NCI-H2196 (cell line): Measurements from ENCODE around the gene CCNA2.
A peak's percentile ranks its signal among the peaks of the same experiment; 100 is the strongest.

Source experiments
- DNase-seq: peaks from one replicate; lab custom pipeline; 2025; ENCODE audit not compliant: unreplicated experiment; lab: John Stamatoyannopoulos, UW

The CCNA2 gene

DNA sequence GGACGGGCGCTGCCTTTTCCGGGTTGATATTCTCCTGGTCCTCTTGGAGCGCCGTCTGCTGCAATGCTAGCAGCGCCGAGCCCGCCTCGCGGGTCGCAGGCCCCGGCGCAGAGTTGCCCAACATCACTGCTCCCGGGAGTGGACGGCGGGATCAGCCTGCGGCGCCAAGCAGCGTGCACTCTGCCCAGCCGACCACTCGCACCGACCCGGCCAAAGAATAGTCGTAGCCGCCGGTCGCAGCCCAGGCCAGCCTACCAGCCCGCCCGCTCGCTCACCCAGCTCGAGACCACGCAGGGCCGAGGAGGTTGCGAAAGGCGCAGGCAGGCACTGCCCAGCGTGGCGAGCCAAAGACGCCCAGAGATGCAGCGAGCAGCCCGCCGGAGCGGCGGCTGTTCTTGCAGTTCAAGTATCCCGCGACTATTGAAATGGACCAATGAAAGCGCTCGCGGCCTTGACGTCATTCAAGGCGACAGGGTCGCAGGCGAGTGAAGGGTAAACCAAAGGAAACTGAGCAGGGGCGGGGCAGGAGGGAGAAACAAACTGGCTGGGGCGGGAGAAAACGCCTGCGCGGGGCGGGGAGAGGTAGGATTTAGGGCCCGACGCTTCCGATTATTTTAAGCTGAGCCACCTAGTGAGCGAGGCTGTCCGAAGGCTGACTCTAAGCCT, at the start of gene CCNA2:
Gene CCNA2, minus strand, starts transcription at position 379 of the 666 bp plus-strand sequence. Its CDS starts 255 bp downstream, at position 124.
- DNase-seq = peak; percentile 85

DNA sequence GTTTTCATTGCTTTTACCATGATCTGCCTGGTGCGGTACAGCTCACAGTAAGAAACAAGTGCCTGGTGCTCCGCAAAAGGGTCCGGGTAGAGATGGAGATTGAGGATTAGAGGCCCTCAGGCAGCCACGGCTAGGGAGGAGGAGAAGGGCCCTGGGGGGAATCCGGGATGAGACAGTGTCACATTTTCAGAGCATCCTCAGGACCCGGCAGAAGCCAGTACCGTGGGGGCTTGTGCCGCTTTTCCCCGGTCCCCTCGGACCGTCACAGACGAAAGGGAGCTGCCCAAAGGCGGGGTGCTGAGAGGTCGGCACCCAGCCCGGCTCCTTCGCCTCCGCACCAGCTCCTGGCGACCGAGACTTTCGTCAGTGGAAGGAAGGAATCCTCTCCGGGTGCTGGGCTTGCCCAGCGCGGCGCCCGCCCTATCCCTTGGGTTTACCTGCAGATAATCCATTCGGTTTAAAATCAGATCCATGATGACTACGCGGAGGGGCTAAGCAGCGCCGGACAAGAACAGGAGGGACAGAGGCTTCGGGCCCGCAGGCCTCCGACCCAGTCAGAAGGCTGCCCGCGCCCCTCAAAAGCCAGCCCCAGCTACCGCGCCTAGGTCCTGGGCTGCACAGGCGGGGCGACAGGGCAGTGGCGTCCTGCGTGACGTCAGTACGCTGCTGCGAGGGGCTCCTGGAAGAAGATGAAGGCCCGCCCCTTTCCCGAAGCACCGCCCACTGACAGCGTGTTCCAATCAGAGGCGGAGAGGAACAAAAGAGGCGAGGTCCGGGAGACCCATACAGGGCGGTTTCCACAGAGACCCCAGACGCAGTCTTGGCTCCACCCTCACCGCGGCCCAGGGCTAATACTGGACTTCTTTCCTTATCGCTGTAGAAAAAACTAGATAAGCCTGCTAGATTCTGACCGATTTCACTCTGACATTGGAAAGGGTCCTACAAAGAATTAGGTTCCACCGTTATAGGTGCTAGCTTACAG, 46.4 kb upstream of the CCNA2 start, which contains the start of gene BBS7:
Gene BBS7, minus strand, starts transcription at position 634 of the 982 bp plus-strand sequence. Its CDS starts 161 bp downstream, at position 473.
- DNase-seq = peak; percentile 79

DNA sequence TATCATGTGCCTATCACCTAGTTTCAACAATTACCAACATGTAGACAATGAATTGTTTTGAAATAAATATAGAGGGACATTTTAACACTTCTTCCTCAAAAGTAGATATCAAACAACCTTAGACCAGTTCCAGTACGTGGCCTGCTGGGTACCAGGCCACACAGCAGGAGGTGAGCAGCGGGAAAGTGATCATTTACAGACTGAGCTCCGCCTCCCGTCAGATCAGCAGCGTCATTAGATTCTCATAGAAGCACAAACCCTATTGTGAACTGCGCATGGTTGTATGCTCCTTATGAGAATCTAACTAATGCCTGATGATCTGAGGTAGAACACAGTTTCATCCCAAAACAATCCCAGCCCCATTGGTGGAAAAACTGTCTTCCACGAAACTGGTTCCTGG, 40.1 kb upstream of the CCNA2 start:
- DNase-seq = no peak

DNA sequence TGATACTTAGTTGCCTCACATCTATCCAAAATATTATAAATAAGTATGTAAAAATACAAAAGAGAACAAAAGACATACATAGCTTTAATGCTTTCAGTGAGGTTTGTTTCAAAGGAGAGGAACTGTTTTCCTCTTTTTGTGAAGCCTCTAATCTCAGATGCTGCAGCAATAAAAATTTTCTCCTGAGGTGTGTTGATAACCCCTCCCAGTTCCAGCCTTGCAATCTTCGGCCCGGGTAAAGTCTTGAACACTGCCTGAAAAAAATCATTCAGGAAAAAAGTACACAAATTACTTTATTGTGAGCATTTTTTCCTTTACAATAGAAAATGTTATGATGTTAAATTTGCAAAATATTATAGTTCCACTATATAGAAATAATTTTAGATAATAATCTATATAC, 37.7 kb upstream of the CCNA2 start:
- no peak for DNase-seq

DNA sequence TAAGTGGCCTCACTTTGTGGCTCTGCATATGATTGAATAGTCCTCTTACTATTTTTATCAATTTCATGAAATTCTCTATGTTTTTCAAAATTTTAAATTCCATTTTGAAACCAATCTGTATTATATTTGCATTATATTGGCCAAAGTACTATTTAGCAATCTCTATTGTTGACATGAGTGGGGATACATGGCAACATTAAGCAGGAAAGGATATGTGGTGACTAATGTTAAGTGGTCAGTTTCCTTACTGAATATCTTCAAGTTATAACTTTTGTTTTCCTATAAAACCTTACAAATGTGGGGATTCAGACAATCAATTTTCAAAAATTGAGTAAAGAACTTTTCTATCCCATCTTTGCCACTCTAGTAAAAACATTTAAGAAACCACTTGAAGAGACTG, 36.4 kb upstream of the CCNA2 start:
- DNase-seq = no peak

DNA sequence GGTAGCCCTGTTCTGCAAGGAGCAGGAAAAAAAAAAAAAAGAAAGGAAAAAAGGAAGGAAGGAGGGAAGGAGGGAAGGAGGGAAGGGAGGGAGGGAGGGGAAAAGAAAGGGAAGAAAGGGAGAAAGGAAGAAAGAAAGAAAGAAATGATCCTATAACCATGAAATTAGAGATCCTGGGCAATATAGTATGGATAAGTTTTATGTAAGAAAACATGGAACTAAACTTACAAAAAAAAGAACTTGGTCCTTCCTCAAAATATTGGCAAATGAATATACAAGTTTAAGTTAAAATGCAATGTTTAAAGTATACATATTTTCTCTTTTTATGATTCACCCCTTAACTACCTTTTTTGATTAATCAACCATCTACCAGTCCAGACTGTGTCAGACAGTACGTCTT, 27.7 kb upstream of the CCNA2 start:
- DNase-seq = no peak

DNA sequence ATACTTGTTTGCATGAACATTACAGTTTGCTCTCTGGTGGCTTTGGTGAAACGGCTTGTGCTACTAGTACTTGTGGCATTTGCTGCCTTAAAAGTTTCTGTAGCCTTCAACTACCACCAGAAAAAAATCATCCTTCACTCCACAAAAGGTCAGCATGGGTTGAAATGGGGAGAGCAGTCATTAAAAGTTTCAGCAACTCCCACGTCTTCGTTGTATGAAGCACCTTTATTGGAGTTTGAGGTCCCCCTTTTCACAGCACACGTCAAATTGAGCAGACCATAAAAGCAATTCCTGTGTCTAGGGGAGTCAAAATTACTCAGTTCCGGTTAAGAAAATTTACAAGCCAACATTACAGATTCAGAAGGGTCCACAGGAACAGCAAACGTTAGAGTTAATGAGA, 23.0 kb upstream of the CCNA2 start:
- no peak for DNase-seq

DNA sequence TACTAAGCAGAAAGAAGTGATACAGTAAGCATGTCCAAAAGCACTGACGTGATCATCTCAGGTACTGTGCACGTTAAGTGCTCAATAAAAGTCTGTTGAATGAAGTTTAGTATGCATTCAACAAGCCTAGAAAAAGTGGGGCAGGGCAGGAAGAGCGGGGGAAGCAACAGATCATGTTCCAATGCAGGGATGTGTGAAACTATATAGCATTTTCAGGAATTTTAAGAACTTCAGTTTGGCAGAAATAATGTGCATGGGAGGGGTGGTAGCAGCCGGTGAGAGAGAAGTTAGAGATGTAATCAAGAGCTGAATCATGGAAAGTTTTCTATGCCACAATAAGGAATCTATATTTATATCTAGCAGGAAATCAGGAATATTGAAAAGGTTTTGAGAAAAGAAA, 19.2 kb upstream of the CCNA2 start:
- no peak for DNase-seq

DNA sequence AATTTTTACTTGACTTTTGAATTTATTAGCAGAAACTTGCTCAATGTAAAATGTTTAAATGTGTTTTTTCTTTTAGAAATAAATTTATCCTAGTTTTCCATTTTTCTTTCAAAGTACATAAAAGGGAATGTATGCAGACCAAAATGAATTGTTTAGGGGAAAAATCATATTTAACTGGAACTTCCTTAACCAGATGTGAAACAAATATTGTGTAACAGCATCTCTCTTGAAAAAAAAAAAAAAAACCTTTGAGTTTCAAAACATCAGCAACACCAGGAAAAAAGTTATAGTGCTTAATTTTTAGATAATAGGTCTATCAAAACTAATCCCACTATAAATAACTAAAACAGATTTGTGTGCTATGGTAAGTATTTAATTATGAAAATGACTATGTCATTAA, 14.5 kb upstream of the CCNA2 start:
- DNase-seq = no peak

DNA sequence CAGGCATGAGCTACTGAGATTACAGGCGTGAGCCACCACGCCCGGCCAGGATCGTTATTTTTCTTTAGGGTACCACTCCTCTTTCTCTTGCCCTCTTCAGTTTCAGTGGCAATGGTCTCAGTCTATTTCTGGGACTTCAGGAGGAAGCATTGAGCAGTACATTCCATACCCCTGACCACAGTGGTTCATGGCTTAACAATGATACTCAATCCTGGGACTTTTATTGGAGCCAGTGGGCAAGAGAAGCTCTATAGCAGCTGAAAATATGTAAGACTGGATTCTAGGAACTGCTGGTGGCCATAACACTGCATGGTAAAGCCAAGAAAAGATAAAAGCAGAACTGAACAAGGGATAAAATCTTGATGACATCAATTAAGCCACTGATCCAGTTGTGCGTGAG, 5.8 kb upstream of the CCNA2 start:
- DNase-seq = no peak

DNA sequence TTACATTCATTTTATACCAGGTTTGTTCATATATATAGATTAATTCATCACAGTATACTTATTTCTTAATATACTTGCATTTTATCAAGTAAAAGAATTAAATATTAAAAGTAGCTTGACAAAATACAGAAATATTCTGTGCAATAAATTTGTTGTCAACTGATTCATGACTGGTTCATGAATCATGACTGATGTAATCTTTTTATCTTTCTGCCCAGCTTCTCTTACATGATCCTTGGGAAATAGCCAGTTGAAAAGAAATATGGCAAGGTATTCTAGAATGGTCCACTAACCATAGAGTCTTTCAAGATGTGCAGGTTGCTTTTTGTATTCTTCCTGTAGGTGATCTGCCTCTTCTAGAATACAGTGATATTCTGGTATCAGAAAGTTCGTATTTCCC, 4.2 kb upstream of the CCNA2 start:
- DNase-seq = no peak

DNA sequence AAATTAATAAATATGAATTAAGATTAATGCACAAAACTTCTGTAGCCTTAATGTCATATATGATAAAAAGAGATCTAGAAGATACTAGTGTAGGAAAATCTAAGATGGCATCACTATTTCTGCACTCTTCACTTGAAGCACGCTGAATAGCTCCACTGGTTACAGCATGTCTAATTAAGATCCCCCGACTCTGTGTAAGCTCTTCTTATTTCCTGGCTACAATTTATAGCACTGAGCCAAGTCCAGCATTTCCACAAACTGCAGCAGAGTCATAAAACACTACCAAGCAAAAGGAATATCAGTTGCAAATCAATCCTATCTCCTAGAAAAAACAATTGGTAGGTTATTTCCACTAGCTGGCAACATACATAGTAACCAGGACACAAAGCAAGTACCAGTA, 1.3 kb upstream of the CCNA2 start:
- no peak for DNase-seq

DNA sequence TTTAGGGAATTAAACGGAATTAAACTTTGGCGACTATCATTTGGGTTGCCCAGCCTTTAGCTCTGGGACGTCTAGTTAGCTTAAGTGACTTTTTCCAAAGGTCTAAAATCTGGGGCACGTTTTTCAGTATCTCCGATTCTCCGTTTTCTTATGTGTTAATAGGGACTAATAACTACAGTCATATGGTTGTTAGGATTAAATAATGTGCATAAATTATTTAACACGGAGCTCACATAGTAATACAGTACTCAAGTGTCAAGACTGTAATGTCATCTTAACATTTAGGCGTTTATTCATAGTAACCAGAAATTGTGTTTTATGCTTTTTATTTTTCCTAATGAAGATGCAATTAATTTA, 466 bp upstream of the CCNA2 start:
- peak; percentile 12 for DNase-seq

DNA sequence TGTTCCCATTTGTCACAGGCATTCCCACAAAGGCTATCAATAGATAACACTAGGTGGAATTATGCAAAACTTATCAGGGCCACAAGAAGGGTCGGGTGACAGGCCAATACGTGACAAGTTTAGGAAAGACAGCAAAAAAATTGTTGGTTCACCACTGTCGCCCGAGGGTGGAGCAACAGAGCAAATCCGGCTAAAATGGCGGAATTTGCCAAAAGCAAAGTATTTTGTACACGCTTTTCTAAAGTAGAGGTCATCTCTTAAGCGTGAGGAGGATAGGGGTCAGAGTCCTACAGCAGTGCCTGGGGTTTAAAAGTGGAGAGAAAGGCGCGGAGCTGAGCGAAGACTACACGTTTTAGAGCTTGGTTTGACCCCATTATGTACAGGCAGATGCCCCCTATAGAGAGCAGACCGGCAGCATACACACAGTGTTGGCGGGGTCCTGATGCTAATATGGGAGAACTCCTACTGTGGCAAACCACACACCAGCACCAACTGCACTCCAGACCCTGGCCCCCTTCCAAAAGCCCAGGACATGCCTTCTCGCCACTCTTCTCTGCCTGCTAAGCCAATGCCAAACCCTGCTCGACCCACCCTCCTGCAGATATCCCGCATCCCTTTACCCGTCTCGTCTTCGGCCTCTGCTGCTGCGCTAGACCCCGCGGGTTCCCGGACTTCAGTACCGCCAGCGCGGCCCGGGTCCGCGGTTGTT, 733 bp downstream of the CCNA2 start:
- DNase-seq = peak; percentile 0

DNA sequence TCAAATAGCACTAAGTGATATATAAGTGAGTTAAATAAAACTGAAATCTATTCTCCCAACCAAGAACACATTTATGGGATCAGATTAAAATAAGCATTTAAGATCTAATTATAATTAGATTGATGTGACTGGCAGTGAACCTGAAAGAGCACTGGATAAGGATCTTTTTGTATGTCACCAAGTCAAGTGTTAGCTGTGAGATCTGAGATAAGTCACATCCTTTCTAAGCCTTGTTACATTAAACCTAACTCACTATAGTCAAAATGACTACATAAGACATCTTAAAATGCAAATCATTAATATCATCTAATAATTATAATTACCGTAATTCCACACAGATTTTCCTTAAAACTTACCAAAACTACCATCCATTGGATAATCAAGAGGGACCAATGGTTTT, 1.6 kb downstream of the CCNA2 start:
- no peak for DNase-seq

DNA sequence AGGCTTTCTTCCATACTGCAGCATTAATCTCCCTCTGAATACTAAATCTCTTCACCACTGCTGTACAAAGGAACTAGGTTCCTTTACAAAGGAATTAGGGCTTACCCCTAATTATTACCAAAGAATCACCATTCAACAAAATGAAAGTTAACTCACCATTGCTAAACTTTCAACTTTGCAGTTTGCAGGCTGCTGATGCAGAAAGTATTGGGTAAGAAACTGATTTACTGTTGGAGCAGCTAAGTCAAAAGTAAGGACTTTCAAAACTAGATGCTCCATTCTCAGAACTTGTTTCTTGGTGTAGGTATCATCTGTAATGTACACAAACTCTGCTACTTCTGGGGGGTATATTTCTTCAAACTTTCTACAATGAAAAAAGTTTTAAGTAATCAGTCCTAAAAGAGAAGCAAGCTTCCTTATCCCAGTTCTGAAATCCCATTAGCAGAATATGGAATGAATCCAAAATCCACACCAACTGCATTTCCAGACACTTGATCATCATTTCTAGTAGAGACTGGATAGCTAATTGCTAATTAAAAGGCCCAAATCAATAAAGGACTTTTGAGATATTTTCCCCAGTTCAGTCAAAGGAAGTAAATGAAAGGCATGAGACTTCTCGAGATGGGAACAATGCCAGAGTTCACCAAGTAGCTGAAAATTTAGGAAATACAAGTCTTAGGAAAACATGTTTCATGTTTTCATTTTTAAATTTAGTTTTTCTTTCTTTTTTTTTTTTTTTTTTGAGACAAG, 4.3 kb downstream of the CCNA2 start:
- no peak for DNase-seq

DNA sequence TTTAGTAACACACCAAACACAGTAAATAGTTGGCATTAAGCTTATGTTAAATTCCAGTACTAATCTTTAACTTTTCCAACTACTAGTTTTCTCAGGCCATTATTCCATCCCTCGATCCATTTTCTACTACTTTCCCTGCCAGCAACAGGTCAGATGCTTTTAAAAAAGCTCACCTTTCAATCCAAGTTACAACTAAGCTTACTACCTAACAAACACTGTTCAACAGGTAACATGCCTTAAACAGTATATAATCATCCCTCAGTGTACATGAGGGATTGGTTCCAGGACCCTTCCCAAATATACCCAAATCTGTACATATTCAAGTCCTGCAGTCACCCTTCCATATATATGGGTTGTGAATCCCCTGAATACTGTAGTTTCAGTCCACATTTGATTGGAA, 5.5 kb downstream of the CCNA2 start:
- DNase-seq = no peak

DNA sequence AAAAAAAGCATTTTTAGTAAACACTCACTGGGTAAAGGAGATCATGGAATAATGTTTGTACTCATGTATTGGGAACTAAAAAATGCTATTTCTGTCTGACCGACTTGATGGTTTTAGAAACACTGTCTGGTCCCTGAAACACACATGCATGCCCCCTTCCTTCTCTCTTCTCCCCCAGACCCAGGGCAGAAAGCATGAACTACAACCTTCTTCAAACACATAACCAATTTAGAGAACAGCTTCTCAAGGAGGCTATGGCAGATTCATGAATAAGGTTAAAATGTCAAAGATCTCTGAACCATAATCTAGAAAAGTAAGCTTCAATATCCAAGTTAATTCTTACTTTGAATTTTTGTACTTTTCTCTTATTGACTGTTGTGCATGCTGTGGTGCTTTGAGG, 6.0 kb downstream of the CCNA2 start:
- DNase-seq = no peak

DNA sequence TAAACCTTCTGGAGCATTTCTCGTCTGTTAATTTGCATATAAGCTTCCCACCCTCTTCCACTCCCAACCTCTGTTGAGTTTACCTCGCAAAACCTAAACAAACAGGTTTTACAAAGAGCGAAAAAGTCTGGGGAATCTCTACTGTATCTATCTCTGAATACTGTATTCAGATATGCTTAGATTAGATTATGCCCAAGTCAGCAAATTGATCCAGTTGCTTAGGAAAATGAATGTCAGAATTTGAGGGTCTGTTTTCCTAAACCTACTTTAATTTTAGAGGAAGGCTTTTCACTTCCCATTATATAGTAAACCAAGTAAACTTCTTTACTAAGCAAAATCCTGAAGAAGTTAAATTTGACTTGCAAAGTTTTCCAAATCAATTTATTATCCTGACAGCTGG, 6.7 kb downstream of the CCNA2 start:
- no peak for DNase-seq

DNA sequence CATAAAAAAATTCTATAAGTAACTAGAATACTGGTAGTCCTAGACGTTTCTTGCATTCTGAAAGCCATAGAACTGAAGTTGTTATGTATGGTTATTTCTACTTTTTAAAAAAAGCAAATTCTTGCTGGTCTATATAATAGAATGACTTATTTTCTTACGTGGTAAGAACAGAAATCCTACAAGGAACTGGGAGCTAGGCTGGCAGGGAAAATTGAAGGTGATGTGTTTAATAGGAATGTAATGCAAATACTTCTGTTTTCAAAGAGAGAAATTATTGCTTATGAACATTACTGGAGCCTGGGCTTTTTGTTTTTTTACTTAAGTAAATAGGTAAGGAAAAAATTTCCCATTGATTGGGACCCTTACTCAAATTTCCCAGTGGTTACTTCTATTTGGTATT, 8.9 kb downstream of the CCNA2 start:
- DNase-seq = no peak

DNA sequence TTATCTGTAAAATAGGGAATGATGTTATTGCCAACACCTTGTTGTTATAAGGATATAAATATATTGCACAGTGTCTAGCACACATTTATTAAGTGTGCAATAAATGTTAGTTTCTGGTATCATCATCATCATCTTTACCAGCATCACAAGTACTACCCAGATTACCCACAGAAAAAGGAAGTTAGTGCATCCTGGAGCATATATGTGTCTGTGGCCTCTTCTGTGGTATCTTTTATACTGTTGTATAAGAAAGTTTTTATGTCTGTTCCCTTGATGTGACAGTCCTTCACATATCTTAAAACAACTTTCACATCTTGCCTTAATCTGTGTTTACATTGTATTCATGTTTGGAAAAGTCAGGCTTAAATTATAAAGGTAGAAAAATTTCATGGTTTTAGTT, 12.6 kb downstream of the CCNA2 start:
- DNase-seq = no peak
